Measurements from ENCODE around the gene RAD21L1.

Gene RAD21L1

GRCh38 chr20:1202762-1203504 is 22.9 kb upstream of the RAD21L1 start, which contains the start of gene C20orf202:
C20orf202 (plus strand) TSS chr20:1203454; CDS start chr20:1203586, 132 bp downstream.
- DNase-seq (ENCODE audit: insufficient read length) (no peak), FAIRE-seq (no peak)
- TF ChIP-seq POLR2A (IDR thresholded peaks at IDR 0.05; ENCODE audit: low read depth, low read length) = no peak

- no peak for FAIRE-seq
- DNase-seq (ENCODE audit: insufficient read length) = no peak
- TF ChIP-seq POLR2AphosphoS5 (IDR thresholded peaks at IDR 0.05; ENCODE audit: low read depth, low read length) = no peak
- TF ChIP-seq TAF1 (IDR thresholded peaks at IDR 0.05; ENCODE audit: borderline replicate concordance, low read depth, low read length) = no peak
- no peak for TF ChIP-seq POLR2A (IDR thresholded peaks at IDR 0.05; ENCODE audit: low read depth, low read length)
These were observed 22.2 kb upstream of the RAD21L1 start for GRCh38 chr20:1203630-1204029.

- FAIRE-seq (no peak), DNase-seq (ENCODE audit: insufficient read length) (no peak)
- TF ChIP-seq POLR2AphosphoS5 (IDR thresholded peaks at IDR 0.05; ENCODE audit: low read depth, low read length) = no peak
- no peak for TF ChIP-seq TAF1 (IDR thresholded peaks at IDR 0.05; ENCODE audit: borderline replicate concordance, low read depth, low read length)
- no peak for TF ChIP-seq POLR2A (IDR thresholded peaks at IDR 0.05; ENCODE audit: low read depth, low read length)
These were observed 21.7 kb upstream of the RAD21L1 start for GRCh38 chr20:1204113-1204512.

- no peak for TF ChIP-seq POLR2A (IDR thresholded peaks at IDR 0.05; ENCODE audit: low read depth, low read length)
- TF ChIP-seq POLR2AphosphoS5 (IDR thresholded peaks at IDR 0.05; ENCODE audit: low read depth, low read length) = no peak
- FAIRE-seq = no peak
These were observed 21.3 kb upstream of the RAD21L1 start for GRCh38 chr20:1204576-1204975.

GRCh38 chr20:1205802-1206201 is 20.0 kb upstream of the RAD21L1 start:
- FAIRE-seq (no peak), DNase-seq (ENCODE audit: insufficient read length) (no peak)
- TF ChIP-seq TAF1 (IDR thresholded peaks at IDR 0.05; ENCODE audit: borderline replicate concordance, low read depth, low read length) = no peak
- no peak for TF ChIP-seq POLR2AphosphoS5 (IDR thresholded peaks at IDR 0.05; ENCODE audit: low read depth, low read length)
- TF ChIP-seq POLR2A (IDR thresholded peaks at IDR 0.05; ENCODE audit: low read depth, low read length) = no peak

More at GRCh38 chr20:1204576-1204975, 21.3 kb upstream of the RAD21L1 start:
- DNase-seq (ENCODE audit: insufficient read length) = no peak

GRCh38 chr20:1206366-1207148 is 19.3 kb upstream of the RAD21L1 start:
- no peak for FAIRE-seq
- TF ChIP-seq POLR2A (IDR thresholded peaks at IDR 0.05; ENCODE audit: low read depth, low read length) (no peak), TAF1 (IDR thresholded peaks at IDR 0.05; ENCODE audit: borderline replicate concordance, low read depth, low read length) (no peak), POLR2AphosphoS5 (IDR thresholded peaks at IDR 0.05; ENCODE audit: low read depth, low read length) (no peak)
- DNase-seq (ENCODE audit: insufficient read length) = no peak

- TF ChIP-seq POLR2AphosphoS5 (IDR thresholded peaks at IDR 0.05; ENCODE audit: low read depth, low read length) = no peak
- no peak for TF ChIP-seq TAF1 (IDR thresholded peaks at IDR 0.05; ENCODE audit: borderline replicate concordance, low read depth, low read length)
- no peak for TF ChIP-seq POLR2A (IDR thresholded peaks at IDR 0.05; ENCODE audit: low read depth, low read length)
- DNase-seq (ENCODE audit: insufficient read length) (no peak), FAIRE-seq (no peak)
These were observed 18.5 kb upstream of the RAD21L1 start for GRCh38 chr20:1207293-1207878.

- no peak for DNase-seq (ENCODE audit: insufficient read length)
- no peak for FAIRE-seq
- no peak for TF ChIP-seq POLR2AphosphoS5 (IDR thresholded peaks at IDR 0.05; ENCODE audit: low read depth, low read length)
- TF ChIP-seq POLR2A (IDR thresholded peaks at IDR 0.05; ENCODE audit: low read depth, low read length) = no peak
- no peak for TF ChIP-seq TAF1 (IDR thresholded peaks at IDR 0.05; ENCODE audit: borderline replicate concordance, low read depth, low read length)
These were observed 16.1 kb upstream of the RAD21L1 start for GRCh38 chr20:1209447-1210387.

GRCh38 chr20:1210501-1210900 is 15.3 kb upstream of the RAD21L1 start:
- DNase-seq (ENCODE audit: insufficient read length) = no peak
- no peak for FAIRE-seq
- TF ChIP-seq TAF1 (IDR thresholded peaks at IDR 0.05; ENCODE audit: borderline replicate concordance, low read depth, low read length) = no peak
- TF ChIP-seq POLR2A (IDR thresholded peaks at IDR 0.05; ENCODE audit: low read depth, low read length) = no peak
- no peak for TF ChIP-seq POLR2AphosphoS5 (IDR thresholded peaks at IDR 0.05; ENCODE audit: low read depth, low read length)

- DNase-seq (ENCODE audit: insufficient read length) (no peak), FAIRE-seq (no peak)
- TF ChIP-seq POLR2AphosphoS5 (IDR thresholded peaks at IDR 0.05; ENCODE audit: low read depth, low read length) (no peak), POLR2A (IDR thresholded peaks at IDR 0.05; ENCODE audit: low read depth, low read length) (no peak), TAF1 (IDR thresholded peaks at IDR 0.05; ENCODE audit: borderline replicate concordance, low read depth, low read length) (no peak)
These were observed 13.8 kb upstream of the RAD21L1 start for GRCh38 chr20:1212023-1212422.
